ENCODE measurements around the gene SREK1. TPM values are rescaled to one million over a fixed set of nuclear protein-coding genes. Genes with fewer than 3 reads are reported as not detected.
A peak's percentile ranks its signal among the peaks of the same experiment; 100 is the strongest.

SREK1 gene
- total and polyA plus RNA-seq, 2 donors (not counting 1 experiment from before 2014, with no cell fraction given) = 28.4 to 94.5 TPM

GRCh38 chr5:66149950-66150349 is 5.8 kb downstream of the SREK1 start:
- H3K36me3 ChIP-seq (ENCODE audit: control insufficient read depth, insufficient read depth, low read length) = no peaks in the 10 kb centered on the region
- peaks cover 2% of the 10 kb centered on the region for H4K20me1 ChIP-seq (ENCODE audit: control insufficient read depth, extremely low read depth, insufficient read depth, low read length)
- H3K4me2 ChIP-seq (ENCODE audit: extremely low read depth, insufficient read depth, low read length) = no peak overlapping the region
- no peak overlapping the region for H2AFZ ChIP-seq (ENCODE audit: low read length)
- TF ChIP-seq CTCF (conservative IDR thresholded peaks at IDR 0.05 in 1 of 2, IDR thresholded peaks at IDR 0.05 in 1 of 2; ENCODE audit: low read depth in 1 of 2, low read length in 2 of 2) (no peak), EZH2 (IDR thresholded peaks at IDR 0.05; ENCODE audit: low read length, missing control alignments) (no peak)
- H3K9ac ChIP-seq (ENCODE audit: insufficient read depth, low read length) = no peak overlapping the region
- H3K4me3 ChIP-seq (replicated peaks in 1 of 4; ENCODE audit: control extremely low read depth in 1 of 4, insufficient read depth in 1 of 4, low read depth in 3 of 4, low read length in 4 of 4) = no peak overlapping the region
- peak in 1 of 2 donors; percentile 12 for DNase-seq (ENCODE audit: low read depth in 2 of 2)
- no peaks in the 10 kb centered on the region for H3K9me3 ChIP-seq (ENCODE audit: control insufficient read depth, insufficient read depth, low read depth, low read length)
- no peak overlapping the region for H3K27ac ChIP-seq (ENCODE audit: insufficient read depth, low read length)
- peaks cover 88% of the 10 kb centered on the region for H3K79me2 ChIP-seq (ENCODE audit: control insufficient read depth, insufficient read depth, low read length)
- H3K27me3 ChIP-seq (ENCODE audit: control insufficient read depth, insufficient read depth, low read length) = no peaks in the 10 kb centered on the region
- no peaks in the 10 kb centered on the region for H3K4me1 ChIP-seq (ENCODE audit: control insufficient read depth, extremely low read depth, insufficient read depth, low read length)

- Histone ChIP-seq H3K9me3 (ENCODE audit: control insufficient read depth, insufficient read depth, low read depth, low read length) (no peaks in the 10 kb centered on the region), H3K4me3 (replicated peaks in 1 of 4; ENCODE audit: control extremely low read depth in 1 of 4, insufficient read depth in 1 of 4, low read depth in 3 of 4, low read length in 4 of 4) (no peak overlapping the region), H2AFZ (ENCODE audit: low read length) (no peak overlapping the region), H3K36me3 (ENCODE audit: control insufficient read depth, insufficient read depth, low read length) (no peaks in the 10 kb centered on the region), H3K79me2 (ENCODE audit: control insufficient read depth, insufficient read depth, low read length) (peaks cover 77% of the 10 kb centered on the region), H3K27me3 (ENCODE audit: control insufficient read depth, insufficient read depth, low read length) (no peaks in the 10 kb centered on the region), H3K27ac (ENCODE audit: insufficient read depth, low read length) (no peak overlapping the region), H3K4me2 (ENCODE audit: extremely low read depth, insufficient read depth, low read length) (no peak overlapping the region), H3K9ac (ENCODE audit: insufficient read depth, low read length) (no peak overlapping the region), H3K4me1 (ENCODE audit: control insufficient read depth, extremely low read depth, insufficient read depth, low read length) (no peaks in the 10 kb centered on the region), H4K20me1 (ENCODE audit: control insufficient read depth, extremely low read depth, insufficient read depth, low read length) (peaks cover 2% of the 10 kb centered on the region)
- DNase-seq (ENCODE audit: low read depth in 2 of 2) = peak in 1 of 2 donors; percentile 8
- TF ChIP-seq EZH2 (IDR thresholded peaks at IDR 0.05; ENCODE audit: low read length, missing control alignments) = no peak
- TF ChIP-seq CTCF (conservative IDR thresholded peaks at IDR 0.05 in 1 of 2, IDR thresholded peaks at IDR 0.05 in 1 of 2; ENCODE audit: low read depth in 1 of 2, low read length in 2 of 2) = no peak
Measured at GRCh38 chr5:66151030-66151429, 6.9 kb downstream of the SREK1 start.

DNA sequence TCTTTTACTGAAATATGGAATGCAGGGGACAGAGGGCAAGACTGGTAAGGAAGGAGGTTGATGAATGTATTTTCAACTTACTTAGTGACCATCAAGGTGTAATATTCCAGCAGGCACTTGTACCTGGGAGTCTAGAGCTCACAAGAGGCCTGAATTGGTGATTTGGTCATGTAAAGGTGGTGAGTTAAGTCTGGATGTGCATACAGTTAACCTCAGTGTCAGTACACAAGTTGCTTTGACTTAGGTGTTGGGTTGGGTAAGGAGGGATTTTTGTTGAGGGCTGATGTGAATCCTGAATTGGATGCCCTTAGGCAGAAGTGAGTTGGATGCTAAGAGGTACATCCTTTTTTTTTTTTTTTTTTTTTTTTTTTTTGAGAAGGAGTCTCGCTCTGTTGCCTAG is 7.4 kb downstream of the SREK1 start:
- no peak overlapping the region for H3K4me2 ChIP-seq (ENCODE audit: extremely low read depth, insufficient read depth, low read length)
- no peak for DNase-seq (ENCODE audit: low read depth in 2 of 2)
- H3K9ac ChIP-seq (ENCODE audit: insufficient read depth, low read length) = no peak overlapping the region
- H3K9me3 ChIP-seq (ENCODE audit: control insufficient read depth, insufficient read depth, low read depth, low read length) = no peaks in the 10 kb centered on the region
- H3K27me3 ChIP-seq (ENCODE audit: control insufficient read depth, insufficient read depth, low read length) = no peaks in the 10 kb centered on the region
- H3K4me1 ChIP-seq (ENCODE audit: control insufficient read depth, extremely low read depth, insufficient read depth, low read length) = no peaks in the 10 kb centered on the region
- H4K20me1 ChIP-seq (ENCODE audit: control insufficient read depth, extremely low read depth, insufficient read depth, low read length) = peaks cover 2% of the 10 kb centered on the region
- no peak overlapping the region for H3K27ac ChIP-seq (ENCODE audit: insufficient read depth, low read length)
- H3K36me3 ChIP-seq (ENCODE audit: control insufficient read depth, insufficient read depth, low read length) = no peaks in the 10 kb centered on the region
- no peak overlapping the region for H2AFZ ChIP-seq (ENCODE audit: low read length)
- TF ChIP-seq EZH2 (IDR thresholded peaks at IDR 0.05; ENCODE audit: low read length, missing control alignments) = no peak
- no peak for TF ChIP-seq CTCF (conservative IDR thresholded peaks at IDR 0.05 in 1 of 2, IDR thresholded peaks at IDR 0.05 in 1 of 2; ENCODE audit: low read depth in 1 of 2, low read length in 2 of 2)
- no peak overlapping the region for H3K4me3 ChIP-seq (replicated peaks in 1 of 4; ENCODE audit: control extremely low read depth in 1 of 4, insufficient read depth in 1 of 4, low read depth in 3 of 4, low read length in 4 of 4)
- peaks cover 72% of the 10 kb centered on the region for H3K79me2 ChIP-seq (ENCODE audit: control insufficient read depth, insufficient read depth, low read length)

All from fibroblast of lung (primary cell).